Fibroblast of lung (primary cell): ENCODE results near the gene PLB1.

Experiments used
- CTCF ChIP-seq, 2 donors: IDR thresholded peaks in 1 of 2; conservative IDR thresholded peaks in 1 of 2; 1 replicate in 1 of 2; 2 replicates in 1 of 2; pipeline ENCODE4 v1.5.1; 2011 to 2012; ENCODE audit warnings: low read length in 2 of 2, control low read depth in 1 of 2, inconsistent platforms in 1 of 2, low read depth in 1 of 2, mild to moderate bottlenecking in 1 of 2
- EZH2 ChIP-seq: IDR thresholded peaks from 2 replicates; pipeline ENCODE4 v1.5.1; 2012; ENCODE audit warnings: low read length, control low read depth, mild to moderate bottlenecking; ENCODE audit errors: missing control alignments

GRCh38 chr2:28668880-28669279 lies 173.0 kb downstream of the PLB1 start:
- TF ChIP-seq CTCF (conservative IDR thresholded peaks at IDR 0.05 in 1 of 2, IDR thresholded peaks at IDR 0.05 in 1 of 2; ENCODE audit: low read depth in 1 of 2, low read length in 2 of 2) (no peak), EZH2 (no peak)
